ENCODE data around the gene TAT. TPM values are rescaled to one million over a fixed set of nuclear protein-coding genes. Genes with fewer than 3 reads are reported as not detected.

The TAT gene
- total RNA-seq, 1 donor from 2014 or later: not detected

DNA sequence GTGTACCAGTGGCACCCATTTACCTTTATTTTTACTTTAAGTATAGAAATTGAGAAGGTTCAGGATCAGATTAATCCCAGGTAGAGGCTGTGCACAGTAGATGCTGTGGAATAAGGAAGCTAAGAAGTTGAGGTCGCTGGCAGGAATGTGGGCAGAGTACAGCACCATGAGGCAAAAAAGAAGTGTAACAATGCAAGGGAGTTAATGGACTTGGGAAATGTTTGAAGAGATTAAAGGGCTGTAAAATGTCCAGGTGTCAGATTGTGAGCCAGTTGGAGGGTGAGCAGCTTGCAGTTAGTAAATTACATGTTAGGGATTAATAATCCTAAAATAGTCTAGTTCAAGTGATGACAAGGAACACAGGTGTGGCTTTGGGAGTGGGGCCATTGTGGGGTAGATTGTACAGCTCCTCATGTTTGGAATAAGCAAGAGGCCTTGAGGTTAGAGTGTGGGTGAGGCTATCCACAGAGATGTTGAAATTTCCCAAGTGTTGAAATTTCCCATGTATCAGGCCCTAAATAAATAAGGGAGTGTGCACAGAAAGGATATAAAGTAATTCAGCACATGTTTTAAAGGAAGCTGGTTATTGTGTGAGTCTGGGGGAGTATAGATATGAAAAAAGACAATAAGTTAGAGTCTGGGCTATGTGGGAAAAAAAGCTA lies 21.5 kb downstream of the TAT start:
- H3K27me3 Mint-ChIP-seq (ENCODE audit: low read depth, unreplicated experiment): peaks cover 32% of the 10 kb centered on the region
- H3K27ac ChIP-seq (ENCODE audit: low read depth, low read length): no peak overlapping the region
- no peak overlapping the region for H3K4me3 Mint-ChIP-seq (ENCODE audit: unreplicated experiment)
- no peak overlapping the region for H3K27ac Mint-ChIP-seq (ENCODE audit: unreplicated experiment)
- H3K4me1 ChIP-seq (ENCODE audit: insufficient read depth, low read length): no peaks in the 10 kb centered on the region
- no peak overlapping the region for H3K9ac ChIP-seq (ENCODE audit: low read length)
- no peaks in the 10 kb centered on the region for H3K27me3 ChIP-seq (ENCODE audit: insufficient read depth, low read length)
- no peaks in the 10 kb centered on the region for H4K20me1 ChIP-seq (ENCODE audit: insufficient read depth, low read length)
- no peak for DNase-seq (ENCODE audit: low read depth)
- H3K36me3 ChIP-seq (ENCODE audit: insufficient read depth, low read length): no peaks in the 10 kb centered on the region
- no peaks in the 10 kb centered on the region for H3K9me3 ChIP-seq (ENCODE audit: insufficient read depth, low read depth, low read length)
- no peak overlapping the region for H3K4me2 ChIP-seq (ENCODE audit: low read length)
- TF ChIP-seq CTCF (IDR thresholded peaks at IDR 0.05; ENCODE audit: insufficient read depth, low read depth, low read length) (no peak), EZH2 (IDR thresholded peaks at IDR 0.05; ENCODE audit: insufficient read depth, low read length) (no peak)
- H3K4me3 ChIP-seq (ENCODE audit: insufficient read depth, low read depth, low read length): no peak overlapping the region
- H3K79me2 ChIP-seq (ENCODE audit: insufficient read depth, low read length): no peaks in the 10 kb centered on the region
- H3K4me1 Mint-ChIP-seq (ENCODE audit: low read depth, unreplicated experiment): no peaks in the 10 kb centered on the region
- peaks cover 2% of the 10 kb centered on the region for H3K9me3 Mint-ChIP-seq (ENCODE audit: unreplicated experiment)
- FAIRE-seq: no peak
- no peak overlapping the region for H2AFZ ChIP-seq (ENCODE audit: low read depth, low read length)
- peaks cover 1% of the 10 kb centered on the region for H3K36me3 Mint-ChIP-seq (ENCODE audit: low read depth, unreplicated experiment)

DNA sequence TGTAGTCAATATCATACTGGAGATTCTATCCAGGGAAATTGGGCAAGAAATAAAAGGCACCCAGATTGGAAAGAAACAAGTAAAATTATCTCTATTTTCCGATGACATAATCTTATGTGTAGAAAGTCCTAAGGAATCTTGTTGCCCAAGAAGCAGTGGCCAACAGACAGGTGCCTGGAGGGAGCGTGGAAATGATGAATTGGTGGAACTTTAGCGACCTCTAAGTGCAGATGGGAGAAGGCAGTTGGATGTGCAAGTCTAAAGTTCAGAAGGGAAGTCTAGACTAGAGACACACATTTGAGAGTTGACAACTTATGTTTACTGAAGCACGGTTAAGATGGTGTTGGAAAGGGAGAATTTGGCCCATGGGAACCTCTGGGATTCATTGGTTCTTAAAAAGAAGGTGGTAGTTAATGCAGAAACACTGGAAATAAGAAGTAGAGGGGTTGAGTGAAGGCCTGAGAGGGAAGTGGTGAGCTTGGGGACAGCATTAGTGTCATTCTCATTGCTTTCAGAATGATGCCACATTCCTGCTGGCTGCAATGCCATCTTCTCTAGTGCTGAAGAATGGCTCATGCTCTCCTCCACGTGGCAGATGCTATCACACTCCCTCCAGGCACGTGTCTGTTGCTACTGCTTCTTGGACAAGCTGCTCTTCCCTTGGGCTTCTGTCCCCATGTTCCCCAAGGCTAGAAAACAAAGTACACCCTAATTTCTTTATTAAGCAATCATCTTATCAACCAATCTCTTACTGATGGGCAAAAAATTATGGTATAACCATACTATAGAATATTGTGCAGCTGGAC lies 24.0 kb downstream of the TAT start:
- Mint-ChIP-seq H3K36me3 (ENCODE audit: low read depth, unreplicated experiment) (peaks cover 1% of the 10 kb centered on the region), H3K4me1 (ENCODE audit: low read depth, unreplicated experiment) (no peaks in the 10 kb centered on the region), H3K27me3 (ENCODE audit: low read depth, unreplicated experiment) (peaks cover 21% of the 10 kb centered on the region), H3K4me3 (ENCODE audit: unreplicated experiment) (no peak overlapping the region), H3K9me3 (ENCODE audit: unreplicated experiment) (peaks cover 4% of the 10 kb centered on the region), H3K27ac (ENCODE audit: unreplicated experiment) (no peak overlapping the region)
- Histone ChIP-seq H4K20me1 (ENCODE audit: insufficient read depth, low read length) (no peaks in the 10 kb centered on the region), H3K27ac (ENCODE audit: low read depth, low read length) (no peak overlapping the region), H3K79me2 (ENCODE audit: insufficient read depth, low read length) (no peaks in the 10 kb centered on the region), H3K4me2 (ENCODE audit: low read length) (no peak overlapping the region), H3K4me3 (ENCODE audit: insufficient read depth, low read depth, low read length) (no peak overlapping the region), H3K36me3 (ENCODE audit: insufficient read depth, low read length) (no peaks in the 10 kb centered on the region), H2AFZ (ENCODE audit: low read depth, low read length) (no peak overlapping the region), H3K9me3 (ENCODE audit: insufficient read depth, low read depth, low read length) (no peaks in the 10 kb centered on the region), H3K9ac (ENCODE audit: low read length) (no peak overlapping the region), H3K27me3 (ENCODE audit: insufficient read depth, low read length) (no peaks in the 10 kb centered on the region), H3K4me1 (ENCODE audit: insufficient read depth, low read length) (no peaks in the 10 kb centered on the region)
- DNase-seq (ENCODE audit: low read depth): no peak
- FAIRE-seq: no peak
- TF ChIP-seq EZH2 (IDR thresholded peaks at IDR 0.05; ENCODE audit: insufficient read depth, low read length): no peak
- no peak for TF ChIP-seq CTCF (IDR thresholded peaks at IDR 0.05; ENCODE audit: insufficient read depth, low read depth, low read length)

DNA sequence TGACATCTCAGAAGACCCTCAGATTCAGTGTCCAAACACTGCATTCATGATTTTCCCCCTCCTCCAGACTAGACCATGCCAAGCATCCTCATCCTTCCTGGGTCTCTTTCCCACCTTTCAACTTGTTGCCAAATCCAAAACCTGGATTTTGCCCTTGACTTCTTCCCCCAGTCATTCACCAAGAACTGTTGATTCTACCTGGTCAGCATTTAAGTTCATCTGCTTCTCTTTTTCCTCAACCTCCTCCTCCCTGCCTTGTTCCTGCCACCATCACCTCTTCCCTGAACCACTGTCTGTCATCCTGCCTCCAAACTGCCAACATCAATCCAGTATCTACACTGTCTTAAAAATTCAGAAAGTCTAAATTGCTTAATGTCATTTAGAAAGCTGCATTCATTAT lies 29.7 kb downstream of the TAT start:
- Histone ChIP-seq H3K27me3 (ENCODE audit: insufficient read depth, low read length) (no peaks in the 10 kb centered on the region), H3K9me3 (ENCODE audit: insufficient read depth, low read depth, low read length) (no peaks in the 10 kb centered on the region), H4K20me1 (ENCODE audit: insufficient read depth, low read length) (no peaks in the 10 kb centered on the region), H3K36me3 (ENCODE audit: insufficient read depth, low read length) (no peaks in the 10 kb centered on the region), H3K79me2 (ENCODE audit: insufficient read depth, low read length) (no peaks in the 10 kb centered on the region), H3K4me1 (ENCODE audit: insufficient read depth, low read length) (no peaks in the 10 kb centered on the region), H2AFZ (ENCODE audit: low read depth, low read length) (no peak overlapping the region), H3K4me2 (ENCODE audit: low read length) (no peak overlapping the region), H3K9ac (ENCODE audit: low read length) (no peak overlapping the region), H3K4me3 (ENCODE audit: insufficient read depth, low read depth, low read length) (no peak overlapping the region), H3K27ac (ENCODE audit: low read depth, low read length) (no peak overlapping the region)
- no peak overlapping the region for H3K4me3 Mint-ChIP-seq (ENCODE audit: unreplicated experiment)
- H3K9me3 Mint-ChIP-seq (ENCODE audit: unreplicated experiment): peaks cover 4% of the 10 kb centered on the region
- no peaks in the 10 kb centered on the region for H3K4me1 Mint-ChIP-seq (ENCODE audit: low read depth, unreplicated experiment)
- FAIRE-seq (no peak), DNase-seq (ENCODE audit: low read depth) (no peak)
- H3K27me3 Mint-ChIP-seq (ENCODE audit: low read depth, unreplicated experiment): peaks cover 8% of the 10 kb centered on the region
- TF ChIP-seq EZH2 (IDR thresholded peaks at IDR 0.05; ENCODE audit: insufficient read depth, low read length): no peak
- TF ChIP-seq CTCF (IDR thresholded peaks at IDR 0.05; ENCODE audit: insufficient read depth, low read depth, low read length): no peak
- no peak overlapping the region for H3K27ac Mint-ChIP-seq (ENCODE audit: unreplicated experiment)
- H3K36me3 Mint-ChIP-seq (ENCODE audit: low read depth, unreplicated experiment): peaks cover 2% of the 10 kb centered on the region

All from astrocyte (in vitro differentiated cells and primary cell).